Osteoblast (primary cell): ENCODE results near the gene ZSWIM3. TPM values are rescaled to one million over a fixed set of nuclear protein-coding genes. Genes with fewer than 3 reads are reported as not detected.

Experiments used
- DNase-seq: peaks from one replicate; pipeline ENCODE4 v3.0.0; 2011; ENCODE audit warnings: low spot score, mixed read lengths; ENCODE audit not compliant: insufficient read length; ENCODE audit errors: missing footprints
- H2AFZ ChIP-seq: 2 replicates; pipeline ENCODE4 v1.6.0; 2011; ENCODE audit warnings: mild to moderate bottlenecking, low read length
- H3K27ac ChIP-seq: 2 replicates; pipeline ENCODE4 v1.5.1; 2011; ENCODE audit warnings: mild to moderate bottlenecking, low read depth, low read length, moderate library complexity
- H3K27me3 ChIP-seq: 2 replicates; pipeline ENCODE4 v1.6.0; 2012; ENCODE audit warnings: mild to moderate bottlenecking, control low read depth, inconsistent platforms, low read length, moderate library complexity; ENCODE audit not compliant: insufficient read depth
- H3K36me3 ChIP-seq: 2 replicates; pipeline ENCODE4 v1.5.1; 2011; ENCODE audit warnings: mild to moderate bottlenecking, low read length, control low read depth, moderate library complexity; ENCODE audit not compliant: insufficient read depth
- H3K4me1 ChIP-seq: 2 replicates; pipeline ENCODE4 v1.5.1; 2011; ENCODE audit warnings: mild to moderate bottlenecking, low read length, control low read depth, moderate library complexity; ENCODE audit not compliant: insufficient read depth
- H3K4me2 ChIP-seq: 2 replicates; pipeline ENCODE4 v1.6.0; 2011; ENCODE audit warnings: mild to moderate bottlenecking, low read length; ENCODE audit not compliant: insufficient read depth
- H3K4me3 ChIP-seq: fragments of 200-600 bp; sonication (generic); 3 replicates; pipeline ENCODE4 v1.5.1; 2012; ENCODE audit warnings: mild to moderate bottlenecking, low read length, inconsistent platforms; ENCODE audit not compliant: insufficient read depth
- H3K79me2 ChIP-seq: 2 replicates; pipeline ENCODE4 v1.6.0; 2012; ENCODE audit warnings: mild to moderate bottlenecking, low read length, control low read depth, inconsistent platforms; ENCODE audit not compliant: insufficient read depth
- H3K9me3 ChIP-seq: 2 replicates; pipeline ENCODE4 v1.5.1; 2011; ENCODE audit warnings: low read depth, low read length, control low read depth
- H4K20me1 ChIP-seq: 2 replicates; pipeline ENCODE4 v1.6.0; 2012; ENCODE audit warnings: mild to moderate bottlenecking, low read length, control low read depth; ENCODE audit not compliant: insufficient read depth
- total RNA-seq: library from RNA; depleted of rRNA; stranded (reverse); fragments of >200 nt; gene quantifications from 2 replicates; pipeline ENCODE4 v1.2.3, GENCODE V29; 2012
- TF ChIP-seq, protein P1 (sequence below): IDR thresholded peaks from 2 replicates; pipeline ENCODE4 v1.5.1; 2011; ENCODE audit warnings: mild to moderate bottlenecking, low read depth, low read length, moderate library complexity; ENCODE audit errors: extremely low read depth

ZSWIM3 gene
- total RNA-seq, 1 donor, result 4.7 TPM

DNA sequence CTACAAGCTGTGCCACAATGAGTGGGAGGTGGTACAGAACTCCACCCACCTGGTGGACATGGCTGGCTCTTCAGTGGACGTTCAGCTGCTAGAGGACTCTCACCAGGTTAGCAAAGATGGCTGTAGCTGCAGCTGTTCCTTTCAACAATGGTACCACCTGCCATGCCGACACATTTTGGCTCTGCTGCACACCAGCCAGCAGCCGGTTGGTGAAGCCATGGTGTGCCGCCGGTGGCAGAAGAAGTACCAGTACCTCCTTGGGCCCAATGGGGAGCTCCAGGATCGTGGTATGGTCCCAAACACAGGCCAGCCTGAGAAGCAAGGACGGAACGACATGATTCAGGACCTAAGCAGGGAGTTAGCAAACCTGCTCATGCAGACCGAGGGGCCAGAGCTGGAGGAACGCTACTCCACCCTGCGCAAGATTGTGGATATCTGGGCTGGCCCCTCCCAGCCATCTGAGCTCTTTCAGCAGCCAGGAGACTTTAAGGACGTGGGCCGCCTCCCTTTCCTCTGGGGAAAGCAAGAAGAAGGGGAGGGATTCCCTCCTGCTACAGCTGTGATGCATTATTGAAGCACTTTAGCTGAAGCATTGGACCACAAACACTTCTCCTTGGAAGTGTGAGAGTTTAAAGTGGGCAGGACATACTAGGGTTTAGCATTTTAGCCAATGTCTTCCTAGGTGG, 20.8 kb downstream of the ZSWIM3 start:
- Histone ChIP-seq H3K4me1 (peaks cover 5% of the 10 kb centered on the region), H3K36me3 (peaks cover 19% of the 10 kb centered on the region), H3K9me3 (no peaks in the 10 kb centered on the region), H3K27ac (no peak overlapping the region), H3K4me3 (no peak overlapping the region), H2AFZ (no peak overlapping the region), H3K79me2 (peaks cover 17% of the 10 kb centered on the region), H4K20me1 (no peaks in the 10 kb centered on the region), H3K27me3 (no peaks in the 10 kb centered on the region), H3K4me2 (no peak overlapping the region)
- TF ChIP-seq, protein P1, sequence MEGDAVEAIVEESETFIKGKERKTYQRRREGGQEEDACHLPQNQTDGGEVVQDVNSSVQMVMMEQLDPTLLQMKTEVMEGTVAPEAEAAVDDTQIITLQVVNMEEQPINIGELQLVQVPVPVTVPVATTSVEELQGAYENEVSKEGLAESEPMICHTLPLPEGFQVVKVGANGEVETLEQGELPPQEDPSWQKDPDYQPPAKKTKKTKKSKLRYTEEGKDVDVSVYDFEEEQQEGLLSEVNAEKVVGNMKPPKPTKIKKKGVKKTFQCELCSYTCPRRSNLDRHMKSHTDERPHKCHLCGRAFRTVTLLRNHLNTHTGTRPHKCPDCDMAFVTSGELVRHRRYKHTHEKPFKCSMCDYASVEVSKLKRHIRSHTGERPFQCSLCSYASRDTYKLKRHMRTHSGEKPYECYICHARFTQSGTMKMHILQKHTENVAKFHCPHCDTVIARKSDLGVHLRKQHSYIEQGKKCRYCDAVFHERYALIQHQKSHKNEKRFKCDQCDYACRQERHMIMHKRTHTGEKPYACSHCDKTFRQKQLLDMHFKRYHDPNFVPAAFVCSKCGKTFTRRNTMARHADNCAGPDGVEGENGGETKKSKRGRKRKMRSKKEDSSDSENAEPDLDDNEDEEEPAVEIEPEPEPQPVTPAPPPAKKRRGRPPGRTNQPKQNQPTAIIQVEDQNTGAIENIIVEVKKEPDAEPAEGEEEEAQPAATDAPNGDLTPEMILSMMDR, result no peak
- peak; percentile 54 for DNase-seq

DNA sequence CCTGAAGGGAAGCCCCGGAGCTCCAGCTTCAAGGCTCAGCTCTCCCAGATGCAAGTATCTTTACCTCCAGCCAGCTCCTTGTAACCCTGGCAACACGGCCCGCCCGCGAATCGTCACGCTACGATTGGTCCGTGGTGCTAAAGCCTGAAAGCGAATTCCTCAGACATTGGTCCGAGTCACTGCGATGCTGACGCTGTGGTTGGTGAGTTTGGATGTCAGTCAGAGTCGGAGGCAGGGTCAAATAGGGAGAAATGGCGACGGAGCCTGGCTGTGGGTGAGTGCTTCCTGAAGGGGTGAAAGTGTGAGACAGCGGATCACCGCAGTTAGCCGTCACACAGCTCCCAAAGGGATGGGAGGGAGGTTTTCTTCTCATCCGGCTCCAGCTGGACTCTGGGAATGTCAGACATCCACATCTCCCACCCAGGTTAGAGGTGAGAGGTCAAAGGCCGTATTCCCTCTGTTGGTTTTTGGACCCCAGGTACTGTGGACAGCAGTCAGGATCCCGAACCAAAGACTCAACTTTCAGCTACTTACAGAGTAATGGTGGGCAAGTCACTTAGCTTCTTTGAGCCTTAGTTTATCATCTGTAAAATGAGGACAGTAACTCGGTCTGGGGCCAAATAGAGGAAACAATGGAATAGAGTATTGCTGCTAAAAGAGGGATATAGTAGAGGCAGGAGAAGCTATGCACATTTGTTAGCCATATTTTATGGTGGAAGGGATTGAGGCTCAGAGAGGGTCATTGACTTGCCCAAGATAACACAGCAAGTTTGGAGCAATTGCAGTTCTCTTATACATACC, 23.8 kb downstream of the ZSWIM3 start, which contains the start of gene ZSWIM1:
TSS of gene ZSWIM1 (plus strand) at position 240 of the 801 bp plus-strand sequence. CDS start 1,366 bp downstream, outside the sequence.
- H3K27me3 ChIP-seq, result no peaks in the 10 kb centered on the region
- H3K27ac ChIP-seq, result peak within 1 kb of the TSS; percentile 76
- no peaks in the 10 kb centered on the region for H3K9me3 ChIP-seq
- peaks cover 19% of the 10 kb centered on the region for H3K4me1 ChIP-seq
- H3K79me2 ChIP-seq, result peaks cover 25% of the 10 kb centered on the region
- peaks cover 29% of the 10 kb centered on the region for H3K36me3 ChIP-seq
- DNase-seq, result peak; percentile 99
- H3K4me2 ChIP-seq, result peak within 1 kb of the TSS; percentile 95
- TF ChIP-seq, protein P1, result no peak
- peak within 1 kb of the TSS; percentile 81 for H3K4me3 ChIP-seq
- peaks cover 6% of the 10 kb centered on the region for H4K20me1 ChIP-seq
- peak within 1 kb of the TSS; percentile 45 for H2AFZ ChIP-seq

DNA sequence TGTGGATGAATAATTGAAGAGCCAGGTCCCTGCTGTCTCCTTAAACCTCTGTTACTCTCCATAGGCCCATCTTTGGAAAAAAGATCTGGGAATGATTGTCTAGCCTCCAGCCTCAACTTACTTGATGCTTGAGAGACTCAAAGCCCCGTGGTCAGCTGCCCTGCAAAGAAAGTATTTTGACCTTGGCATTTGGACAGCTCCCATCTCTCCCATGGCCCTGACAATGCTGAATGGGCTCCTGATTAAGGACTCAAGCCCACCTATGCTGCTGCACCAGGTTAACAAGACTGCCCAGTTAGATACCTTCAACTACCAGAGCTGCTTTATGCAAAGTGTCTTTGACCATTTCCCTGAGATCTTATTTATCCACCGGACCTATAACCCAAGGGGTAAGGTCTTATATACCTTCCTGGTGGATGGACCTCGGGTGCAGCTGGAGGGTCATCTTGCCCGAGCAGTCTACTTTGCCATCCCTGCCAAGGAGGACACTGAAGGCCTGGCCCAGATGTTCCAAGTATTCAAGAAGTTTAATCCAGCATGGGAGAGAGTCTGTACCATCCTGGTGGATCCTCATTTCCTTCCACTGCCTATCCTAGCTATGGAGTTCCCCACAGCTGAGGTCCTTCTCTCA, 25.2 kb downstream of the ZSWIM3 start:
- H2AFZ ChIP-seq, result no peak overlapping the region
- no peak overlapping the region for H3K27ac ChIP-seq
- H3K27me3 ChIP-seq, result no peaks in the 10 kb centered on the region
- H4K20me1 ChIP-seq, result peaks cover 6% of the 10 kb centered on the region
- H3K9me3 ChIP-seq, result no peaks in the 10 kb centered on the region
- peaks cover 25% of the 10 kb centered on the region for H3K79me2 ChIP-seq
- peaks cover 27% of the 10 kb centered on the region for H3K36me3 ChIP-seq
- no peak overlapping the region for H3K4me3 ChIP-seq
- H3K4me2 ChIP-seq, result no peak overlapping the region
- peaks cover 19% of the 10 kb centered on the region for H3K4me1 ChIP-seq
- DNase-seq, result no peak
- TF ChIP-seq, protein P1, result no peak
